ENCODE measurements around the gene ANKFN1. TPM values are rescaled to one million over a fixed set of nuclear protein-coding genes. Genes with fewer than 3 reads are reported as not detected.

Gene ANKFN1
- total and polyA plus RNA-seq, 8 donors = 0.13 to 1.8 (median 0.66) TPM

GRCh38 chr17:56173958-56174835 lies 20.9 kb downstream of the ANKFN1 start:
- Histone ChIP-seq H3K27ac (no peak overlapping the region), H3K4me3 (no peak overlapping the region), H3K27me3 (peaks cover 0 to 5% of the 10 kb centered on the region in 2 donors), H3K9me3 (no peaks in the 10 kb centered on the region), H3K4me1 (no peaks in the 10 kb centered on the region), H3K36me3 (no peaks in the 10 kb centered on the region)
- intact Hi-C loops (cut with DNase I) = loop anchor here in 1 of 2 donors (10.0 kb wide), 1 partner anchor 459 kb away; no protein-coding TSS in a partner anchor
- TF ChIP-seq CTCF (IDR thresholded peaks at IDR 0.05) = no peak
- ATAC-seq = no peak
- DNase-seq = no peak

GRCh38 chr17:56175299-56175955 lies 22.2 kb downstream of the ANKFN1 start:
- H3K27ac ChIP-seq = no peak overlapping the region
- ATAC-seq = no peak

GRCh38 chr17:56176091-56176490 lies 22.8 kb downstream of the ANKFN1 start:
- Histone ChIP-seq H3K4me3 (no peak overlapping the region), H3K4me1 (no peaks in the 10 kb centered on the region), H3K27ac (no peak overlapping the region), H3K9me3 (no peaks in the 10 kb centered on the region), H3K36me3 (no peaks in the 10 kb centered on the region), H3K27me3 (peaks cover 0 to 5% of the 10 kb centered on the region in 2 donors)
- ATAC-seq = no peak
- intact Hi-C loops (cut with DNase I) = loop anchor here in 1 of 2 donors (10.0 kb wide), 1 partner anchor 461 kb away; no protein-coding TSS in a partner anchor
- TF ChIP-seq CTCF (IDR thresholded peaks at IDR 0.05) = no peak
- DNase-seq = no peak

More at GRCh38 chr17:56175299-56175955, 22.2 kb downstream of the ANKFN1 start:
- Histone ChIP-seq H3K27me3 (peaks cover 0 to 5% of the 10 kb centered on the region in 2 donors), H3K9me3 (no peaks in the 10 kb centered on the region), H3K4me3 (no peak overlapping the region), H3K4me1 (no peaks in the 10 kb centered on the region), H3K36me3 (no peaks in the 10 kb centered on the region)
- intact Hi-C loops (cut with DNase I) = loop anchor here in 1 of 2 donors (10.0 kb wide), 1 partner anchor 461 kb away; no protein-coding TSS in a partner anchor
- TF ChIP-seq CTCF (IDR thresholded peaks at IDR 0.05) = no peak
- DNase-seq = no peak

GRCh38 chr17:56177361-56177760 lies 24.1 kb downstream of the ANKFN1 start:
- Histone ChIP-seq H3K27me3 (peaks cover 0 to 5% of the 10 kb centered on the region in 2 donors), H3K4me1 (no peaks in the 10 kb centered on the region), H3K9me3 (no peaks in the 10 kb centered on the region), H3K27ac (no peak overlapping the region), H3K36me3 (no peaks in the 10 kb centered on the region), H3K4me3 (no peak overlapping the region)
- no peak for DNase-seq
- TF ChIP-seq CTCF (IDR thresholded peaks at IDR 0.05) = no peak
- no peak for ATAC-seq
- intact Hi-C loops (cut with DNase I) = loop anchor here in 1 of 2 donors (10.0 kb wide), 1 partner anchor 463 kb away; no protein-coding TSS in a partner anchor

GRCh38 chr17:56178203-56178602 lies 24.9 kb downstream of the ANKFN1 start:
- H3K27me3 ChIP-seq = peaks cover 0 to 5% of the 10 kb centered on the region in 2 donors
- TF ChIP-seq CTCF (IDR thresholded peaks at IDR 0.05) = no peak
- H3K27ac ChIP-seq = no peak overlapping the region
- ATAC-seq (no peak), DNase-seq (no peak)
- H3K36me3 ChIP-seq = no peaks in the 10 kb centered on the region
- no peaks in the 10 kb centered on the region for H3K4me1 ChIP-seq
- H3K4me3 ChIP-seq = no peak overlapping the region
- intact Hi-C loops (cut with DNase I) = loop anchor here in 1 of 2 donors (10.0 kb wide), 1 partner anchor 463 kb away; no protein-coding TSS in a partner anchor
- no peaks in the 10 kb centered on the region for H3K9me3 ChIP-seq
